ENCODE results near the gene PTTG1IP. TPM values are rescaled to one million over a fixed set of nuclear protein-coding genes. Genes with fewer than 3 reads are reported as not detected.

The PTTG1IP gene
- total and polyA plus RNA-seq, 2 donors (not counting 1 experiment from before 2014, with no cell fraction given) = 229 to 240 TPM

DNA sequence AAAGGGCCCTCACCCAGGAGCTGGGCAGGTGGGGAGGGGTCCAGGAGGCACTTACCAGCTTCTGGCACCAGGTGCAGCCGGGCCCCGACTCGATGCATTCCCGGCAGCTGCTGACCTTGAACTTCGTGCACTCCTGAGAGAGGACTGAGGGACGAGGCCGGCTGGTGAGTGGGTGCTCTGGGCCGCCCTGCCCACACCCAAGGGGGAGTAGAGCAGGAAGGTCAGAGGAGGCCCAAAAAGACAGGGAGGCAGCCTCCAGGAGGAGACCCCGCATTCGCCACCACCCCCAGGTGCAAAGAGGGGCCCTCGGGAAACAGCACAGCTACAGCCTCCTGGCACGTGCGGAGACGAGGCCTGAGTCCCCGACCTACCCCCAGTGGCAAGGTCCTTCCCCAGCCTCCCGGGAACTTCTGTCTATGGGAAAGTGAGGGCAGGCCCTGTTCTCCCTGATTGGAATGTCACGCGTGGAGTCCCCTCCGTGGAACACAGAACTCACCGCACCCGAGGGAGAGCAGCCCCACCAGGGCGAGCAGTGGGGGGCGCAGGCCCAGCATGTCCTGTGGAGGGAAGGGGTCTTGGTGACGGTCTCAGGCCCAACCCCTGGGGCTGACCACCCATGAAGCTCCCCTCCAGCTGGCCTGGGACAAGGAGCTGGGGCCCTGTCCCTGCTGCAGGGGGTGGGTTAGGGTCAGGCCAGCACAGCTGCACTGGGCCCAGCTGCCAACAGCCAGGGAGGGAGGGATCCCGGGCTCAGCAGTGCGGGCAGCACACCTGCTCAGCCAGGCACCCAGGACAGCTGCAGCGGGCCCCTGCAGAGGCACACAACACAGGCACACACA is 37.0 kb upstream of the PTTG1IP start:
- Histone ChIP-seq H3K27me3 (ENCODE audit: control insufficient read depth, insufficient read depth, low read length) (peaks cover 27% of the 10 kb centered on the region), H3K36me3 (ENCODE audit: control insufficient read depth, insufficient read depth, low read length) (no peaks in the 10 kb centered on the region), H3K9me3 (ENCODE audit: control insufficient read depth, insufficient read depth, low read depth, low read length) (no peaks in the 10 kb centered on the region), H2AFZ (ENCODE audit: low read length) (no peak overlapping the region), H3K4me1 (ENCODE audit: control insufficient read depth, extremely low read depth, insufficient read depth, low read length) (no peaks in the 10 kb centered on the region), H4K20me1 (ENCODE audit: control insufficient read depth, extremely low read depth, insufficient read depth, low read length) (no peaks in the 10 kb centered on the region), H3K27ac (ENCODE audit: insufficient read depth, low read length) (no peak overlapping the region), H3K4me2 (ENCODE audit: extremely low read depth, insufficient read depth, low read length) (no peak overlapping the region), H3K9ac (ENCODE audit: insufficient read depth, low read length) (no peak overlapping the region), H3K4me3 (replicated peaks in 1 of 4; ENCODE audit: control extremely low read depth in 1 of 4, insufficient read depth in 1 of 4, low read depth in 3 of 4, low read length in 4 of 4) (no peak overlapping the region), H3K79me2 (ENCODE audit: control insufficient read depth, insufficient read depth, low read length) (no peaks in the 10 kb centered on the region)
- TF ChIP-seq, protein P1, sequence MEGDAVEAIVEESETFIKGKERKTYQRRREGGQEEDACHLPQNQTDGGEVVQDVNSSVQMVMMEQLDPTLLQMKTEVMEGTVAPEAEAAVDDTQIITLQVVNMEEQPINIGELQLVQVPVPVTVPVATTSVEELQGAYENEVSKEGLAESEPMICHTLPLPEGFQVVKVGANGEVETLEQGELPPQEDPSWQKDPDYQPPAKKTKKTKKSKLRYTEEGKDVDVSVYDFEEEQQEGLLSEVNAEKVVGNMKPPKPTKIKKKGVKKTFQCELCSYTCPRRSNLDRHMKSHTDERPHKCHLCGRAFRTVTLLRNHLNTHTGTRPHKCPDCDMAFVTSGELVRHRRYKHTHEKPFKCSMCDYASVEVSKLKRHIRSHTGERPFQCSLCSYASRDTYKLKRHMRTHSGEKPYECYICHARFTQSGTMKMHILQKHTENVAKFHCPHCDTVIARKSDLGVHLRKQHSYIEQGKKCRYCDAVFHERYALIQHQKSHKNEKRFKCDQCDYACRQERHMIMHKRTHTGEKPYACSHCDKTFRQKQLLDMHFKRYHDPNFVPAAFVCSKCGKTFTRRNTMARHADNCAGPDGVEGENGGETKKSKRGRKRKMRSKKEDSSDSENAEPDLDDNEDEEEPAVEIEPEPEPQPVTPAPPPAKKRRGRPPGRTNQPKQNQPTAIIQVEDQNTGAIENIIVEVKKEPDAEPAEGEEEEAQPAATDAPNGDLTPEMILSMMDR (conservative IDR thresholded peaks at IDR 0.05 in 1 of 2, IDR thresholded peaks at IDR 0.05 in 1 of 2; ENCODE audit: low read depth in 1 of 2, low read length in 2 of 2) = no peak
- no peak for TF ChIP-seq EZH2 (IDR thresholded peaks at IDR 0.05; ENCODE audit: low read length, missing control alignments)
- no peak for DNase-seq (ENCODE audit: low read depth in 2 of 2)

DNA sequence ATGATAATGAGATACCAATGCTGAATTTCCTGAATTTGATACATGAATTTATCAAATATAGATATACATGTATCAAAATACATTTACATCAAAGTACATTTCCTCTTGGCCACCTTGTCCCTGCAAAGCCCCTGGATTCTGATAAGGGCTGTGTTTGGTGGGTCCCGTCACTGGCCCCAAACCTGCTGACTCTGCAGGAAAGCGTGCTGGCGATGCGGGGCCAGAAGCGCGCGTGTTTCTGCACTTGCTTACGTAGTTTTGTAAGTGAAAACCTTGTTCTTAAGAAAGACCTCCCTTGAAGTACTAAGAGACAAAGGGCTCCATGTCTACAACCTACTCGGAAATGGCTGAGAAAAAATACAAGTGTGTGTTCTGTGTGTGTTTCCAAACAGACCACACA is 36.2 kb upstream of the PTTG1IP start:
- peaks cover 27% of the 10 kb centered on the region for H3K27me3 ChIP-seq (ENCODE audit: control insufficient read depth, insufficient read depth, low read length)

DNA sequence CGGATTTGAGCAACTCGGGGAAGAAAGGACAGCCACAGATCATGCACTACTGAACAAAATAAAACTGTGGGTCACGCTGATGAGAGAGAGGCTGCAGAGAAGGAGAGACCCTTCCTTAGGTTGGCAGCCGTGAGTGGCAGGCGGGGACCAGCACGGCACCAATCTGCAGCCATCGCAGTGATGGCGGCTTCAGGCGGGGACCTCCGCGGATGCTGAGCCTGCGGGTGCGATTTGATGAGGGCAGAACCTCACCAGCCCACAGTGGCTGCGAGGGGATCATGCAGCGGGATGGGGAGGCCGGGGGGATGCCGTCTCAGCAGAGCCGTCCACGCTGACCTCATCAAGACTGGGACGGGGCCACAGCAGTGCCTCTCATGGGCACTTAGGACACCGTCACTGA is 35.4 kb upstream of the PTTG1IP start:
- Histone ChIP-seq H3K27me3 (ENCODE audit: control insufficient read depth, insufficient read depth, low read length) (peaks cover 27% of the 10 kb centered on the region), H3K4me2 (ENCODE audit: extremely low read depth, insufficient read depth, low read length) (no peak overlapping the region)

More for the DNA sequence above, 36.2 kb upstream of the PTTG1IP start:
- H3K9me3 ChIP-seq (ENCODE audit: control insufficient read depth, insufficient read depth, low read depth, low read length) = no peaks in the 10 kb centered on the region
- no peak overlapping the region for H2AFZ ChIP-seq (ENCODE audit: low read length)
- H4K20me1 ChIP-seq (ENCODE audit: control insufficient read depth, extremely low read depth, insufficient read depth, low read length) = no peaks in the 10 kb centered on the region
- H3K9ac ChIP-seq (ENCODE audit: insufficient read depth, low read length) = no peak overlapping the region
- H3K79me2 ChIP-seq (ENCODE audit: control insufficient read depth, insufficient read depth, low read length) = no peaks in the 10 kb centered on the region
- no peak for TF ChIP-seq EZH2 (IDR thresholded peaks at IDR 0.05; ENCODE audit: low read length, missing control alignments)
- TF ChIP-seq, protein P1 (conservative IDR thresholded peaks at IDR 0.05 in 1 of 2, IDR thresholded peaks at IDR 0.05 in 1 of 2; ENCODE audit: low read depth in 1 of 2, low read length in 2 of 2) = no peak
- H3K4me3 ChIP-seq (replicated peaks in 1 of 4; ENCODE audit: control extremely low read depth in 1 of 4, insufficient read depth in 1 of 4, low read depth in 3 of 4, low read length in 4 of 4) = no peak overlapping the region
- no peak overlapping the region for H3K27ac ChIP-seq (ENCODE audit: insufficient read depth, low read length)
- H3K36me3 ChIP-seq (ENCODE audit: control insufficient read depth, insufficient read depth, low read length) = no peaks in the 10 kb centered on the region
- no peak overlapping the region for H3K4me2 ChIP-seq (ENCODE audit: extremely low read depth, insufficient read depth, low read length)
- no peaks in the 10 kb centered on the region for H3K4me1 ChIP-seq (ENCODE audit: control insufficient read depth, extremely low read depth, insufficient read depth, low read length)
- DNase-seq (ENCODE audit: low read depth in 2 of 2) = no peak

More for the DNA sequence above, 35.4 kb upstream of the PTTG1IP start:
- H3K9ac ChIP-seq (ENCODE audit: insufficient read depth, low read length) = no peak overlapping the region
- no peaks in the 10 kb centered on the region for H3K36me3 ChIP-seq (ENCODE audit: control insufficient read depth, insufficient read depth, low read length)
- H3K79me2 ChIP-seq (ENCODE audit: control insufficient read depth, insufficient read depth, low read length) = no peaks in the 10 kb centered on the region
- no peaks in the 10 kb centered on the region for H4K20me1 ChIP-seq (ENCODE audit: control insufficient read depth, extremely low read depth, insufficient read depth, low read length)
- H3K4me1 ChIP-seq (ENCODE audit: control insufficient read depth, extremely low read depth, insufficient read depth, low read length) = no peaks in the 10 kb centered on the region
- no peak for DNase-seq (ENCODE audit: low read depth in 2 of 2)
- no peak for TF ChIP-seq EZH2 (IDR thresholded peaks at IDR 0.05; ENCODE audit: low read length, missing control alignments)
- TF ChIP-seq, protein P1 (conservative IDR thresholded peaks at IDR 0.05 in 1 of 2, IDR thresholded peaks at IDR 0.05 in 1 of 2; ENCODE audit: low read depth in 1 of 2, low read length in 2 of 2) = no peak
- no peaks in the 10 kb centered on the region for H3K9me3 ChIP-seq (ENCODE audit: control insufficient read depth, insufficient read depth, low read depth, low read length)
- no peak overlapping the region for H3K4me3 ChIP-seq (replicated peaks in 1 of 4; ENCODE audit: control extremely low read depth in 1 of 4, insufficient read depth in 1 of 4, low read depth in 3 of 4, low read length in 4 of 4)
- no peak overlapping the region for H3K27ac ChIP-seq (ENCODE audit: insufficient read depth, low read length)
- no peak overlapping the region for H2AFZ ChIP-seq (ENCODE audit: low read length)
